RWPE2 (cell line): ENCODE data around the gene MDM4.

Experiments used
- ATAC-seq: fragments of 200-7000 bp; cut with Tn5 transposase; 3 replicates; pipeline ENCODE4 v1.9.1; 2021; ENCODE audit warnings: low read depth
- DNase-seq: peaks from one replicate; pipeline ENCODE4 v3.0.0-alpha.2; 2020; ENCODE audit warnings: low spot score
- H3K27ac ChIP-seq: fragments of 450-650 bp; 2 replicates; pipeline ENCODE4 v1.5.1; 2017; ENCODE audit warnings: mild to moderate bottlenecking; ENCODE audit not compliant: poor library complexity, severe bottlenecking
- H3K27me3 ChIP-seq: fragments of 250-450 bp; sonication (Bioruptor Pico); 2 replicates; pipeline ENCODE4 v1.5.1; 2021; ENCODE audit warnings: mild to moderate bottlenecking, moderate library complexity; ENCODE audit not compliant: insufficient read depth, poor library complexity, severe bottlenecking
- H3K36me3 ChIP-seq: fragments of 250-450 bp; sonication (Bioruptor Pico); 2 replicates; pipeline ENCODE4 v1.5.1; 2020; ENCODE audit warnings: low read depth, mild to moderate bottlenecking, moderate library complexity
- H3K4me1 ChIP-seq: fragments of 250-450 bp; sonication (Bioruptor Pico); 2 replicates; pipeline ENCODE4 v1.5.1; 2021; ENCODE audit warnings: mild to moderate bottlenecking, moderate library complexity; ENCODE audit not compliant: insufficient read depth, poor library complexity, severe bottlenecking
- H3K4me3 ChIP-seq: fragments of 250-450 bp; sonication (Bioruptor Pico); 2 replicates; pipeline ENCODE4 v1.5.1; 2021; ENCODE audit warnings: mild to moderate bottlenecking, moderate library complexity; ENCODE audit not compliant: severe bottlenecking
- H3K9me3 ChIP-seq: fragments of 250-450 bp; sonication (Bioruptor Pico); 2 replicates; pipeline ENCODE4 v1.5.1; 2021; ENCODE audit warnings: mild to moderate bottlenecking, moderate library complexity; ENCODE audit not compliant: severe bottlenecking
- CTCF ChIP-seq: fragments of 450-650 bp; IDR thresholded peaks from one replicate; pipeline ENCODE4 v1.5.1; 2017; ENCODE audit warnings: mild to moderate bottlenecking, moderate library complexity; ENCODE audit not compliant: poor library complexity, severe bottlenecking

The MDM4 gene

GRCh38 chr1:204600968-204601367 lies 84.8 kb downstream of the MDM4 start:
- ATAC-seq (no peak), DNase-seq (no peak)
- TF ChIP-seq CTCF: no peak
- Histone ChIP-seq H3K4me1 (no peaks in the 10 kb centered on the region), H3K27me3 (no peaks in the 10 kb centered on the region), H3K27ac (no peak overlapping the region), H3K4me3 (no peak overlapping the region), H3K9me3 (no peaks in the 10 kb centered on the region), H3K36me3 (no peaks in the 10 kb centered on the region)

- H3K4me3 ChIP-seq: no peak overlapping the region
- H3K36me3 ChIP-seq: no peaks in the 10 kb centered on the region
- no peaks in the 10 kb centered on the region for H3K9me3 ChIP-seq
- no peak for ATAC-seq
- DNase-seq: no peak
- H3K27me3 ChIP-seq: no peaks in the 10 kb centered on the region
- H3K4me1 ChIP-seq: no peaks in the 10 kb centered on the region
- no peak for TF ChIP-seq CTCF
- H3K27ac ChIP-seq: no peak overlapping the region
Measured at GRCh38 chr1:204602111-204602579, 85.9 kb downstream of the MDM4 start.

GRCh38 chr1:204602871-204603542 lies 86.8 kb downstream of the MDM4 start:
- no peak for DNase-seq

GRCh38 chr1:204605791-204606190 lies 89.6 kb downstream of the MDM4 start:
- Histone ChIP-seq H3K4me3 (no peak overlapping the region), H3K27me3 (no peaks in the 10 kb centered on the region), H3K27ac (no peak overlapping the region), H3K4me1 (no peaks in the 10 kb centered on the region), H3K9me3 (no peaks in the 10 kb centered on the region), H3K36me3 (no peaks in the 10 kb centered on the region)
- DNase-seq (no peak), ATAC-seq (no peak)
- no peak for TF ChIP-seq CTCF

More at GRCh38 chr1:204602871-204603542, 86.8 kb downstream of the MDM4 start:
- Histone ChIP-seq H3K4me1 (no peaks in the 10 kb centered on the region), H3K9me3 (no peaks in the 10 kb centered on the region), H3K4me3 (no peak overlapping the region), H3K36me3 (no peaks in the 10 kb centered on the region), H3K27ac (no peak overlapping the region), H3K27me3 (no peaks in the 10 kb centered on the region)
- no peak for ATAC-seq
- TF ChIP-seq CTCF: no peak
